IMR-90 (cell line): ENCODE results near the gene SLC6A6. TPM values are rescaled to one million over a fixed set of nuclear protein-coding genes. Genes with fewer than 3 reads are reported as not detected.

Experiments
- ATAC-seq: fragments of 200-7000 bp; cut with Tn5 transposase; 2 replicates; pipeline ENCODE4 v1.9.1; 2020; ENCODE audit warnings: low read depth, mild to moderate bottlenecking, moderate library complexity
- BruUV-seq: library from RNA; stranded (reverse); fragments of 400-500 nt; replicated peaks from 2 replicates; lab custom pipeline; 2021; lab: Mats Ljungman, UMichigan
- CTCF ChIA-PET: fragments of 300-600 bp; formaldehyde crosslinking; extraction: SDS; loops from one replicate; lab custom pipeline; 2021; ENCODE audit warnings: antibody characterized with exemption; lab: Yijun Ruan, JAX
- POLR2A ChIA-PET: fragments of 300-600 bp; sonication (Branson Sonifier 250); formaldehyde crosslinking; loops from one replicate; lab custom pipeline; 2022; ENCODE audit warnings: antibody characterized with exemption; ENCODE audit not compliant: unreplicated experiment; lab: Charles Lee
- DNase-seq: peaks from one replicate; pipeline ENCODE4 v3.0.0; 2013
- H2AFZ ChIP-seq: replicated peaks from 2 replicates; pipeline ENCODE3; 2013; ENCODE audit warnings: low read length, mild to moderate bottlenecking; ENCODE audit not compliant: poor library complexity
- H2AK5ac ChIP-seq: 2 replicates; pipeline ENCODE4 v1.6.1; 2013; ENCODE audit warnings: low read depth, low read length, inconsistent platforms
- H2AK9ac ChIP-seq: replicated peaks from 2 replicates; pipeline ENCODE3; 2013; ENCODE audit warnings: mild to moderate bottlenecking, low read depth, low read length, moderate library complexity; ENCODE audit not compliant: poor library complexity
- H2BK120ac ChIP-seq: 2 replicates; pipeline ENCODE4 v1.6.1; 2013; ENCODE audit warnings: low read depth, low read length, inconsistent platforms
- H2BK15ac ChIP-seq: 3 replicates; pipeline ENCODE4 v1.6.1; 2013; ENCODE audit warnings: low read depth, low read length, inconsistent platforms
- H2BK20ac ChIP-seq: 2 replicates; pipeline ENCODE4 v1.6.1; 2013; ENCODE audit warnings: low read depth, mild to moderate bottlenecking, inconsistent platforms, low read length, moderate library complexity
- H2BK5ac ChIP-seq: 2 replicates; pipeline ENCODE4 v1.6.1; 2013; ENCODE audit warnings: mild to moderate bottlenecking, low read depth, low read length, inconsistent platforms; ENCODE audit not compliant: poor library complexity, severe bottlenecking
- H3K14ac ChIP-seq: replicated peaks from 2 replicates; pipeline ENCODE4 v1.6.1; 2013; ENCODE audit warnings: low read depth, low read length, inconsistent platforms
- H3K18ac ChIP-seq: 2 replicates; pipeline ENCODE4 v1.6.1; 2013; ENCODE audit warnings: low read depth, low read length, control low read depth
- H3K23ac ChIP-seq: 2 replicates; pipeline ENCODE4 v1.6.1; 2013; ENCODE audit warnings: low read depth, low read length, inconsistent platforms
- H3K27ac ChIP-seq: 2 replicates; pipeline ENCODE4 v1.5.1; 2013; ENCODE audit warnings: mild to moderate bottlenecking, control low read depth, low read length; ENCODE audit not compliant: insufficient read depth
- H3K27me3 ChIP-seq: 2 replicates; pipeline ENCODE4 v1.6.1; 2013; ENCODE audit warnings: low read length; ENCODE audit not compliant: control insufficient read depth, insufficient read depth
- H3K36me3 ChIP-seq: 2 replicates; pipeline ENCODE4 v1.6.1; 2013; ENCODE audit warnings: low read length, mixed read lengths; ENCODE audit not compliant: control insufficient read depth, insufficient read depth
- H3K4ac ChIP-seq: 2 replicates; pipeline ENCODE4 v1.6.1; 2013; ENCODE audit warnings: low read depth, low read length, inconsistent platforms
- H3K4me1 ChIP-seq: 2 replicates; pipeline ENCODE4 v1.6.1; 2013; ENCODE audit warnings: low read length, mixed read lengths; ENCODE audit not compliant: control insufficient read depth, insufficient read depth
- H3K4me2 ChIP-seq: 2 replicates; pipeline ENCODE4 v1.6.1; 2013; ENCODE audit warnings: low read depth, mild to moderate bottlenecking, control low read depth, low read length, moderate library complexity
- H3K4me3 ChIP-seq: 2 replicates; pipeline ENCODE4 v1.5.1; 2013; ENCODE audit warnings: low read depth, mild to moderate bottlenecking, control low read depth, low read length, moderate library complexity; ENCODE audit not compliant: insufficient read depth
- H3K56ac ChIP-seq: 2 replicates; pipeline ENCODE4 v1.6.1; 2013; ENCODE audit warnings: low read length, inconsistent platforms; ENCODE audit not compliant: insufficient read depth; ENCODE audit errors: extremely low read depth
- H3K79me1 ChIP-seq, 2 experiments: 2 replicates each; pipeline ENCODE4 v1.6.1; 2013; ENCODE audit warnings: low read length in 2 of 2, inconsistent platforms in 1 of 2, low read depth in 1 of 2
- H3K9ac ChIP-seq: 2 replicates; pipeline ENCODE4 v1.6.1; 2013; ENCODE audit warnings: low read depth, low read length, control low read depth
- H3K9me1 ChIP-seq: 2 replicates; pipeline ENCODE4 v1.6.1; 2013; ENCODE audit warnings: low read length, inconsistent platforms; ENCODE audit not compliant: insufficient read depth
- H3K9me3 ChIP-seq: 2 replicates; pipeline ENCODE4 v1.6.1; 2013; ENCODE audit warnings: low read length; ENCODE audit not compliant: control insufficient read depth, insufficient read depth
- H4K20me1 ChIP-seq: 2 replicates; pipeline ENCODE4 v1.6.1; 2013; ENCODE audit warnings: low read length, inconsistent platforms; ENCODE audit not compliant: insufficient read depth
- H4K5ac ChIP-seq: 2 replicates; pipeline ENCODE4 v1.6.1; 2013; ENCODE audit warnings: mild to moderate bottlenecking, low read depth, low read length, control low read depth
- H4K8ac ChIP-seq, 2 experiments: 2 replicates each; pipeline ENCODE4 v1.6.1; 2013; ENCODE audit warnings: low read depth in 2 of 2, low read length in 2 of 2, control low read depth in 1 of 2, inconsistent platforms in 1 of 2
- H4K91ac ChIP-seq: 2 replicates; pipeline ENCODE4 v1.6.1; 2013; ENCODE audit warnings: low read depth, low read length, inconsistent platforms; ENCODE audit not compliant: insufficient read depth
- BHLHE40 ChIP-seq: fragments of 150-350 bp; IDR thresholded peaks from 2 replicates; pipeline ENCODE4 v1.6.1; 2016; ENCODE audit warnings: mild to moderate bottlenecking, low read depth, low read length
- CEBPB ChIP-seq: IDR thresholded peaks from 2 replicates; pipeline ENCODE4 v1.6.1; 2012; ENCODE audit warnings: low read depth, low read length, improper control_type of control experiment
- FOS ChIP-seq: fragments of 150-350 bp; IDR thresholded peaks from 2 replicates; pipeline ENCODE4 v1.6.1; 2016; ENCODE audit warnings: low read depth, low read length
- MAFK ChIP-seq: IDR thresholded peaks from 2 replicates; pipeline ENCODE4 v1.6.1; 2012; ENCODE audit warnings: low read depth, low read length, improper control_type of control experiment
- MAZ ChIP-seq: IDR thresholded peaks from 2 replicates; pipeline ENCODE4 v1.6.1; 2012; ENCODE audit warnings: low read depth, mild to moderate bottlenecking, low read length, improper control_type of control experiment, moderate library complexity, borderline replicate concordance
- MXI1 ChIP-seq: IDR thresholded peaks from 2 replicates; pipeline ENCODE4 v1.6.1; 2012; ENCODE audit warnings: low read depth, mild to moderate bottlenecking, low read length, moderate library complexity, borderline replicate concordance
- NFE2L2 ChIP-seq: fragments of 150-350 bp; IDR thresholded peaks from 2 replicates; pipeline ENCODE4 v1.6.1; 2016; ENCODE audit warnings: low read depth, mild to moderate bottlenecking, low read length
- POLR2A ChIP-seq: IDR thresholded peaks from 2 replicates; pipeline ENCODE4 v1.6.1; 2012; ENCODE audit warnings: mild to moderate bottlenecking, low read depth, low read length
- RFX5 ChIP-seq: IDR thresholded peaks from 2 replicates; pipeline ENCODE4 v1.8.0; 2012; ENCODE audit warnings: low read depth, mild to moderate bottlenecking, low read length, moderate library complexity
- WGBS, 2 experiments: methylation state at CpG; one replicate each; pipeline versions ENCODE4 v1.1.5 to v1.1.7; 2013; ENCODE audit warnings: missing lambda C conversion rate in 2 of 2; ENCODE audit not compliant: insufficient read length in 1 of 2; ENCODE audit errors: extremely low coverage in 2 of 2; 5-methylcytosine and 5-hydroxymethylcytosine counted together
- dilution Hi-C: fragments of 300-500 bp; cut with HindIII; formaldehyde crosslinking; loops from one replicate; pipeline ENCODE4 v1.14.3; 2018; ENCODE audit warnings: low sequenced_read_pairs; ENCODE audit not compliant: unreplicated experiment
- in situ Hi-C: fragments of 300-500 bp; cut with MboI; formaldehyde crosslinking; loops from 3 replicates; pipeline ENCODE4 v1.14.3; 2019; ENCODE audit warnings: low sequenced_read_pairs, inconsistent platforms, mixed read lengths
- intact Hi-C: fragments of 100-400 bp; cut with micrococcal nuclease; formaldehyde crosslinking; loops from 2 replicates; pipeline ENCODE4 v1.10.0; 2022
- polyA plus RNA-seq, 3 experiments: library from polyadenylated mRNA; depleted of rRNA; stranded (reverse); fragments of >200 nt; gene quantifications; 2 replicates each; pipeline ENCODE4 v1.2.3, GENCODE V29; 2012; ENCODE audit warnings: low replicate concordance in 1 of 3
- total RNA-seq: library from RNA; depleted of rRNA; stranded (reverse); fragments of >200 nt; gene quantifications from 2 replicates; pipeline ENCODE4 v1.2.3, GENCODE V29; 2012
- TF ChIP-seq, protein P1 (sequence below): fragments of 150-350 bp; IDR thresholded peaks from 2 replicates; pipeline ENCODE4 v1.6.1; 2016; ENCODE audit warnings: low read depth, mild to moderate bottlenecking, low read length, moderate library complexity, borderline replicate concordance
- TF ChIP-seq, protein P2 (sequence below): conservative IDR thresholded peaks from 2 replicates; pipeline ENCODE4 v1.5.1; 2012; ENCODE audit warnings: mild to moderate bottlenecking, low read depth, low read length, improper control_type of control experiment
- TF ChIP-seq, protein P3 (sequence below): fragments of 150-350 bp; IDR thresholded peaks from 2 replicates; pipeline ENCODE4 v1.6.1; 2017; ENCODE audit warnings: mild to moderate bottlenecking, antibody characterized with exemption, low read length, low read depth

SLC6A6 gene
- total and polyA plus RNA-seq, 2 of the 4 experiments (the other 2 are of a cell fraction): 29.9 to 39.4 TPM

DNA sequence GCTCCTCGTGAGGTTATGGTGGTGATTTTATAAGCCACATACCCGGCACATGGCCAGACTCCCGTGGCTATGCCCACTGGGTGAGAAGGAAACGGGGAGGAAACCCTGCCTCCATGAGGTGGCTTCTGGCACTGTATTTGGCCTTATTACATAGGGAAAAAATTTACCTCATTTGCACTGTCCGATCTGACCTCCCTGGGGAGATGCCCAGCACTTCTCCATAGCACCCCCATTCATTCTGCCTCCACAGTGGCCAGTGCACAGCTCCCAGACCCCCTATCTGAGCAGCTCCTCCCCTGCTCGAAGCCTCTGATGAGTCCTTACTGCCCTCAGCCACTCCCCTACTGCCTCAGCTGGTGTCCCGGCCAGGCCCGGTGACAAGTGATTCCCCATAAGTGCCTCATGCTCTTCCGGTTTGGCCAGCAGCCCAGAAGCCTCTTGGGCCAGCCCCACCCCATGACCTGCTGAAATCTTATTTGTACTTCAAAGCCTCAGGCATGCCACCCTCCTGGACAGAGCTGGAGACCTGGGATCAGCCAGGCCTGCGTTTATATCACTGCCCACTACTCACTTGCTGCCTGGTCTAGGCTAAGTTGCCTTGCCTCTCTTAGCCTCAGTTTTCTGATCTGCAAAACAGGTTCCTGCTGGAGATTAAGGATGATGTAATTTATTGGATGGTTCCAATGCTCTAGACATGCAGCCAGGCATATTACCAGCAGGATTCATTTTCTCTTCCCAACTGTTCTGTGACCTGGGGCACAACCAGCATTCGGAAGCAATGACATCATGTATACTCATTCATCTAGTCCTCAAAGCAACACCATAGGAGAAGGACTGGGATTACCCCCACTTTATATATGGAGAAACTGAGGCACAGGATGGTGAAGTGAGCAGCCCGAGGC lies 30.6 kb upstream of the SLC6A6 start:
- ATAC-seq: peak; percentile 44
- POLR2A ChIA-PET: no interaction called here
- Histone ChIP-seq H3K36me3 (no peaks in the 10 kb centered on the region), H2BK20ac (no peak overlapping the region), H2AK5ac (peak overlapping the region; percentile 57; the same call in 1 of the 2 replicates), H3K9me1 (0 out of 2 replicates have a peak, but pooled peaks cover 3% of the 10 kb centered on the region), H4K5ac (no peak overlapping the region), H3K4me1 (peaks cover 3% of the 10 kb centered on the region), H3K9me3 (no peaks in the 10 kb centered on the region), H3K9ac (no peak overlapping the region), H2AK9ac (peak overlapping the region; percentile 24), H3K56ac (no peak overlapping the region), H3K23ac (peak overlapping the region; percentile 16; the same call in 1 of the 2 replicates), H3K4me3 (no peak overlapping the region), H3K79me1 (no peaks in the 10 kb centered on the region), H3K18ac (no peak overlapping the region), H2AFZ (peak overlapping the region; percentile 72), H4K8ac (peak overlapping the region in 1 of 2 experiments; percentile 21; a peak in 1 of 4 replicates), H4K91ac (no peak overlapping the region), H2BK120ac (no peak overlapping the region), H3K4ac (peak overlapping the region; percentile 62; the same call in 1 of the 2 replicates), H4K20me1 (no peaks in the 10 kb centered on the region), H3K27me3 (peaks cover 9% of the 10 kb centered on the region; the same call in 1 of the 2 replicates), H2BK5ac (no peak overlapping the region), H3K14ac (no peak overlapping the region), H3K27ac (no peak overlapping the region), H3K4me2 (no peak overlapping the region), H2BK15ac (no peak overlapping the region)
- CTCF ChIA-PET: no interaction called here
- DNase-seq: peak; percentile 31
- intact Hi-C loops (no loop called here), dilution Hi-C loops (no loop called here), in situ Hi-C loops (no loop called here)
- WGBS, 2 experiments: 48% methylated on average over 6 of the region's 12 CpGs; no CpG with 5 or more reads in 1 of the 2 experiments
- TF ChIP-seq BHLHE40 (no peak), MAFK (no peak), CEBPB (no peak), FOS (no peak), MXI1 (no peak), NFE2L2 (no peak), RFX5 (no peak), POLR2A (no peak), MAZ (no peak)
- TF ChIP-seq, protein P1, sequence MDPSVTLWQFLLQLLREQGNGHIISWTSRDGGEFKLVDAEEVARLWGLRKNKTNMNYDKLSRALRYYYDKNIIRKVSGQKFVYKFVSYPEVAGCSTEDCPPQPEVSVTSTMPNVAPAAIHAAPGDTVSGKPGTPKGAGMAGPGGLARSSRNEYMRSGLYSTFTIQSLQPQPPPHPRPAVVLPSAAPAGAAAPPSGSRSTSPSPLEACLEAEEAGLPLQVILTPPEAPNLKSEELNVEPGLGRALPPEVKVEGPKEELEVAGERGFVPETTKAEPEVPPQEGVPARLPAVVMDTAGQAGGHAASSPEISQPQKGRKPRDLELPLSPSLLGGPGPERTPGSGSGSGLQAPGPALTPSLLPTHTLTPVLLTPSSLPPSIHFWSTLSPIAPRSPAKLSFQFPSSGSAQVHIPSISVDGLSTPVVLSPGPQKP: no peak
- TF ChIP-seq, protein P2, sequence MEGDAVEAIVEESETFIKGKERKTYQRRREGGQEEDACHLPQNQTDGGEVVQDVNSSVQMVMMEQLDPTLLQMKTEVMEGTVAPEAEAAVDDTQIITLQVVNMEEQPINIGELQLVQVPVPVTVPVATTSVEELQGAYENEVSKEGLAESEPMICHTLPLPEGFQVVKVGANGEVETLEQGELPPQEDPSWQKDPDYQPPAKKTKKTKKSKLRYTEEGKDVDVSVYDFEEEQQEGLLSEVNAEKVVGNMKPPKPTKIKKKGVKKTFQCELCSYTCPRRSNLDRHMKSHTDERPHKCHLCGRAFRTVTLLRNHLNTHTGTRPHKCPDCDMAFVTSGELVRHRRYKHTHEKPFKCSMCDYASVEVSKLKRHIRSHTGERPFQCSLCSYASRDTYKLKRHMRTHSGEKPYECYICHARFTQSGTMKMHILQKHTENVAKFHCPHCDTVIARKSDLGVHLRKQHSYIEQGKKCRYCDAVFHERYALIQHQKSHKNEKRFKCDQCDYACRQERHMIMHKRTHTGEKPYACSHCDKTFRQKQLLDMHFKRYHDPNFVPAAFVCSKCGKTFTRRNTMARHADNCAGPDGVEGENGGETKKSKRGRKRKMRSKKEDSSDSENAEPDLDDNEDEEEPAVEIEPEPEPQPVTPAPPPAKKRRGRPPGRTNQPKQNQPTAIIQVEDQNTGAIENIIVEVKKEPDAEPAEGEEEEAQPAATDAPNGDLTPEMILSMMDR: no peak
- TF ChIP-seq, protein P3, sequence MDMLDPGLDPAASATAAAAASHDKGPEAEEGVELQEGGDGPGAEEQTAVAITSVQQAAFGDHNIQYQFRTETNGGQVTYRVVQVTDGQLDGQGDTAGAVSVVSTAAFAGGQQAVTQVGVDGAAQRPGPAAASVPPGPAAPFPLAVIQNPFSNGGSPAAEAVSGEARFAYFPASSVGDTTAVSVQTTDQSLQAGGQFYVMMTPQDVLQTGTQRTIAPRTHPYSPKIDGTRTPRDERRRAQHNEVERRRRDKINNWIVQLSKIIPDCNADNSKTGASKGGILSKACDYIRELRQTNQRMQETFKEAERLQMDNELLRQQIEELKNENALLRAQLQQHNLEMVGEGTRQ: no peak
- no TSS peak for BruUV-seq
